Stimulated activated CD4-positive, alpha-beta T cell treated with anti-CD3 and anti-CD28 coated beads, Interleukin-4, amount 100 ng/mL, for 48 hours (primary cell): ENCODE measurements around the gene HAP1.
"Not testable (repeated sequence)": the region's sequence is repeated elsewhere in the genome, so short reads cannot be mapped to it uniquely, and the experiment has no call there.

ENCODE experiments used
- DNase-seq, 2 donors: peaks; one replicate each; pipeline ENCODE4 v3.0.0-alpha.2; 2020; ENCODE audit warnings: low read depth in 2 of 2

Gene HAP1

GRCh38 chr17:41691031-41691777, 43.2 kb downstream of the HAP1 start:
- DNase-seq = no peak

- no peak for DNase-seq
These were observed 43.9 kb downstream of the HAP1 start for GRCh38 chr17:41690497-41690896.

- DNase-seq = peak in 1 of 2 donors; percentile 46
These were observed 44.7 kb downstream of the HAP1 start for GRCh38 chr17:41689497-41690299.

- DNase-seq = peak; percentile 100
These were observed 45.6 kb downstream of the HAP1 start, which contains the start of gene EIF1 for GRCh38 chr17:41688641-41689496. TSS of gene EIF1 (plus strand) at chr17:41688885. CDS start at chr17:41689039, 154 bp downstream.

GRCh38 chr17:41687828-41688640, 46.4 kb downstream of the HAP1 start:
- DNase-seq = peak in 1 of 2 donors; percentile 53

- no peak for DNase-seq
These were observed 48.2 kb downstream of the HAP1 start for GRCh38 chr17:41686281-41686680.

- DNase-seq = not testable (repeated sequence)
These were observed 48.7 kb downstream of the HAP1 start for GRCh38 chr17:41685753-41686152.

GRCh38 chr17:41684035-41684434, 50.4 kb downstream of the HAP1 start:
- no peak for DNase-seq

- no peak for DNase-seq
These were observed 50.9 kb downstream of the HAP1 start for GRCh38 chr17:41683441-41684007.

- DNase-seq = no peak
These were observed 51.8 kb downstream of the HAP1 start for GRCh38 chr17:41682631-41683030.

- DNase-seq = no peak
These were observed 52.7 kb downstream of the HAP1 start for GRCh38 chr17:41681776-41682175.

GRCh38 chr17:41680426-41681040, 53.9 kb downstream of the HAP1 start:
- no peak for DNase-seq

GRCh38 chr17:41679740-41680425, 54.6 kb downstream of the HAP1 start:
- no peak for DNase-seq

GRCh38 chr17:41678907-41679739, 55.3 kb downstream of the HAP1 start:
- peak in 1 of 2 donors; percentile 64 for DNase-seq

GRCh38 chr17:41678411-41678906, 56.0 kb downstream of the HAP1 start:
- DNase-seq = no peak

GRCh38 chr17:41676058-41676419, 58.4 kb downstream of the HAP1 start:
- no peak for DNase-seq

- not testable (repeated sequence) for DNase-seq
These were observed 59.0 kb downstream of the HAP1 start for GRCh38 chr17:41675157-41676057.
